Ammon's horn (tissue), 1 donor: Measurements from ENCODE around the gene HGS.

Source experiments
- DNase-seq: peaks from one replicate; pipeline ENCODE4 v3.0.0-alpha.2; 2016; ENCODE audit warnings: low spot score

Gene HGS

GRCh38 chr17:81683584-81684441, at the start of gene HGS, which contains the start of gene ARL16:
Gene HGS (plus strand): TSS chr17:81684011. CDS start chr17:81684067, 56 bp downstream.
Gene ARL16 (minus strand): TSS chr17:81683797. CDS start chr17:81683753, 44 bp downstream.
- DNase-seq, result peak; percentile 97

- DNase-seq, result no peak
Measured at GRCh38 chr17:81635431-81635830, 48.4 kb upstream of the HGS start.

- peak; percentile 28 for DNase-seq
Measured at GRCh38 chr17:81635973-81636504, 47.8 kb upstream of the HGS start.

- DNase-seq, result peak; percentile 79
Measured at GRCh38 chr17:81636505-81637288, 47.1 kb upstream of the HGS start, which contains the start of the genes NPLOC4 and TSPAN10. Gene NPLOC4 (minus strand): TSS chr17:81637112. CDS start chr17:81636930, 182 bp downstream. Gene TSPAN10 (plus strand): TSS chr17:81637196. CDS start chr17:81642413, 5,217 bp downstream.

GRCh38 chr17:81638683-81639082, 45.1 kb upstream of the HGS start:
- no peak for DNase-seq

GRCh38 chr17:81640011-81640410, 43.8 kb upstream of the HGS start:
- DNase-seq, result no peak

- DNase-seq, result no peak
Measured at GRCh38 chr17:81641825-81642489, 41.9 kb upstream of the HGS start.

GRCh38 chr17:81644496-81644895, 39.3 kb upstream of the HGS start:
- DNase-seq, result no peak

- no peak for DNase-seq
Measured at GRCh38 chr17:81644976-81645952, 38.5 kb upstream of the HGS start.

GRCh38 chr17:81646869-81647600, 36.8 kb upstream of the HGS start:
- DNase-seq, result no peak

- no peak for DNase-seq
Measured at GRCh38 chr17:81647640-81648012, 36.2 kb upstream of the HGS start.

- no peak for DNase-seq
Measured at GRCh38 chr17:81648013-81648706, 35.7 kb upstream of the HGS start.

GRCh38 chr17:81648707-81649085, 35.1 kb upstream of the HGS start:
- DNase-seq, result no peak

- DNase-seq, result peak; percentile 1
Measured at GRCh38 chr17:81650951-81651350, 32.9 kb upstream of the HGS start.

GRCh38 chr17:81651692-81652091, 32.1 kb upstream of the HGS start:
- peak; percentile 1 for DNase-seq

- DNase-seq, result no peak
Measured at GRCh38 chr17:81652906-81653771, 30.7 kb upstream of the HGS start.

GRCh38 chr17:81655378-81656117, 28.3 kb upstream of the HGS start:
- no peak for DNase-seq
